Hematopoietic multipotent progenitor cell treated with erythropoietin and hydrocortisone succinate and interleukin-3 and kit ligand, for 8 days (in vitro differentiated cells): ENCODE results near the gene ECSIT.
"Not testable (repeated sequence)": the region's sequence is repeated elsewhere in the genome, so short reads cannot be mapped to it uniquely, and the experiment has no call there.

Experiments
- DNase-seq: peaks from one replicate; pipeline ENCODE4 v3.0.0-alpha.2; 2015

Gene ECSIT

DNA sequence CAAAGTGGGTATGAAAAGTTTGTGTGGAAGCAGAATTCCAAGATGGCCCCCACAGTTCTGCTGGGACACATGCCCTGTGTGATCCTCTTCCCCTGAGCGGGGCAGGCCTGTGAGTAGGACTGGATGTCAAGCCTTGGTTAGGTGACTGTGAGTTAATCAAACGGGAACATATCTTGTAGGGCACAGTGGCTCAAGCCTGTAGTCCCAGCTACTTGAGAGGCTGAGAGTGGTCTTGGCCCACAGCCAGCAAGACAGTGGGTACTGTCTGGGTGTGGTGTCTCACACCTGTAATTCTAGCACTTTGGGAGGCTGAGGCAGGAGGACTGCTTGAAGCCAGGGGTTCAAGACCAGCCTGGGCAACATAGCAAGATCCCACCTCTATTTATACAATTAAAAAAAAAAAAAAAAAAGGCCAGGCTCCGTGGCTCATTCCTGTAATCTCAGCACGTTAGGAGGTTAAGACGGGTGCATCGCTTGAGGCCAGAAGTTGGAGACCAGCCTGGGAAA is 29.7 kb downstream of the ECSIT start:
- peak; percentile 62 for DNase-seq

DNA sequence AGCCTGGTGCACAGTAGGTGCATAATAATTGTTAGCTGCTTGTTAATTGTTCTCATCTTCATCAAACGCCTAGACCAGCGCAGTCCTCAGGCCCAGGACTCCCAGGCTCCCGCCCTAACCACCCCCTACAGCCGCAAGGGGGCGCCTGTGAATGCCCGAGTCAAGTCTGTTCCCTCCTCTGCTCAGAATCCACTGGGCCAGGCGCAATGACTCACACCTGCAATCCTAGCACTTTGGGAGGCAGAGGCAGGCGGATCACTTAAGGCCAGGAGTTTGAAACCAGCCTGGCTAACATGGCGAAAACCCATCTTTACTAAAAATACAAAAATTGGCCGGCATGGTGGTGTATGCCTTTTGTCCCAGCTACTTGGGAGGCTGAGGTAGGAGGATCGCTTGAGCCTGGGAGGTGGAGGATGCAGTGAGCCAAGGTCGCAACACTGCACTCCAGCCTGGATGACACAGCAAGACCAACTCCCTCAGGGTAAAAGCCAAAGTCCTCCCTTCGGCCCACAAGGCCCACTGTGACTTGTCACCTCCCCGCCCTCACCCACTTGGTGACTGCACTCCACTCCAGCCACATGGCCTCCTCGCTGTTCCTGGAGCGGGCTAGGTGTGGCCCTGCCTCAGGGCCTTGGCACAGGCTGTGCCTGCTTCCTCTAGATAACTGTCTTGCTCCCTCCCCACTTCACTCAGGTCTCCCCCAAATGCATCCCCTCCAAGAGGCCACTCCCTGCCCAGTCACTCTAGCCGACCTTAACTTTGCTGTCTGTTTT is 32.4 kb downstream of the ECSIT start:
- peak; percentile 96 for DNase-seq

DNA sequence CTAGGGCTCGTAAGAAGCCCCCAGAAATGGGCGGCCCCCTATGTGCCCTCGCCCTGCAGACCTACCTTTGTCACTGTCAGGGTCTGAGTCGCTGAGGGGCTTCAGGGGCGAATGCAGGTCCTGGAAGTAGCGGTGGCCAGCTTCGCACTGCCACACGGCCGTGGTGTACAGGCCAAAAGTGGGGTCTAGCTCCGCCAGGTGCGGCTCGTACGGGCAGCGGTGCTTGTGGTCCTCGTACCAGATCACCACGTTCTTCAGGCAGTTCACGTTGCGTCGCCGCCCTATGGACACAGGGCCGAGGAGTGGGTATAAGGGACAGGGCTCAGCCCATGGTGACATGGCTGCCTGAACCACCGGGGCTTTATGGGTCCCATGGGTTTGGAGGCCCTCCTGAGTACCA is 33.0 kb downstream of the ECSIT start:
- no peak for DNase-seq

DNA sequence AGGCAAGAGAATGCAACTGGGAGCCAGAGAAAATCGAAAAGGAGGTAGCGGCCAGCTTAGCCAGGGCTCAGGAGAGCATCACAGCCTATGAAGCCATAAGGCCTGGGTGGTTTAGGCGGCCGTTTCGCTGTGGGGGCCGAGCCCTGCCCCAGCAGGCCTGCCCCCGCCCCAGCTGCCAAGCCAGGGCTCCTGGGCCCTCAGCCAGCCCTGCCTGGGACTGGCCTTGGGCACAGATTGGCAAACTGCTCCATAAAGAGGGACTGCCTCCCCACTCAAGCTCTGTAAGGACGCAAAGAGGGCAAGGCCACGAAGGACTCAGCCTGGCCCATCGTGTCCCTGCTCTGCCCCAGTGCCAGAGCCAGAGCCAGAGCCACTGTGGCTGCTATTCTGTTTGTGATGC is 33.5 kb downstream of the ECSIT start:
- no peak for DNase-seq

DNA sequence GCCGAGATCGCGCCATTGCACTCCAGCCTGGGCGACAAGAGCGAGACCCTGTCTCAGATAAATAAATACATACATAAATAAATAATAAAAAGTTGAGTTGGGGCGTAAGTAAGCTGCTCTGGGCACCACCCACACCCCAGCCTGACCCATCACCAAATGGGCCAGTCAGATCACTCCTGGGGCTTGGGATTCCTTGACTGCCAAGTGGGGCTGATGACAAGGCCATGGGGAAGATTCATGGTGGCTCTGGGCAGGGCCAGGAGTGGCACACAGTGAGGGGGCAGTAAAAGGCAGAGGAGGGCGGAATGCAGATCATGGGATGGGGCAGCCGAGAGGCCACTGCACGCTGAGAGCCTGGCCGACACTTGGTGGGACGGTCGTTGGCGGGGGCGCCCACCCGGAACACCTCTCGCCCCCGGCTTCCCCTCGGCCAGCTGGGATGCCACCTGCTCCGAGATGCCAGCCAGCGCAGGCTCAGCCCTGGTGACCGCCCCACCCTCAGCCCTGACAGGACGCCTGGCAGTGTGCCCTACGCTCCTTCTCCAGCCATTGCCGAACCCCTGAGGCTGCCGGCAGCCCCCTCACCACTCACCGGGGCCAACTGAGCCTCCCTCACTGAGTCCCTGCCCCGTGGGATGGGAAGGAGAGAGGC is 34.2 kb downstream of the ECSIT start:
- no peak for DNase-seq

DNA sequence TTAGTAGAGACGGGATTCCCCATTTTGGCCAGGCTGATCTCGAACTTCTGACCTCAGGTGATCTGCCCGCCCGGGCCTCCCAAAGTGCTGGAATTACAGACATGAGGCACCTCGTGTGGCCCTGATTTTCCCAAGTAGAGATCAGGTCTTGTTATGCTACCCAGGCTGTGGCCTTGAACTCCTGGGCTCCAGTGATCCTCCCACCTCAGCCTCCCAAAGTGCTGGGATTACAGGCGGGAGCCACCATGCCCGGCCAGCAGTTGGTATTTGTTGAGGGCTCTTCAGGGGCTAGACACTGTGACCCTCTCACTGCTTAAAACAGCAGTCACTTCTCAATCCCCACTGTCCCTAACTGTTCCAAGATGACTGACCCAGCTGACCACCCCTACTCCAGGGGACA is 39.6 kb downstream of the ECSIT start:
- no peak for DNase-seq

DNA sequence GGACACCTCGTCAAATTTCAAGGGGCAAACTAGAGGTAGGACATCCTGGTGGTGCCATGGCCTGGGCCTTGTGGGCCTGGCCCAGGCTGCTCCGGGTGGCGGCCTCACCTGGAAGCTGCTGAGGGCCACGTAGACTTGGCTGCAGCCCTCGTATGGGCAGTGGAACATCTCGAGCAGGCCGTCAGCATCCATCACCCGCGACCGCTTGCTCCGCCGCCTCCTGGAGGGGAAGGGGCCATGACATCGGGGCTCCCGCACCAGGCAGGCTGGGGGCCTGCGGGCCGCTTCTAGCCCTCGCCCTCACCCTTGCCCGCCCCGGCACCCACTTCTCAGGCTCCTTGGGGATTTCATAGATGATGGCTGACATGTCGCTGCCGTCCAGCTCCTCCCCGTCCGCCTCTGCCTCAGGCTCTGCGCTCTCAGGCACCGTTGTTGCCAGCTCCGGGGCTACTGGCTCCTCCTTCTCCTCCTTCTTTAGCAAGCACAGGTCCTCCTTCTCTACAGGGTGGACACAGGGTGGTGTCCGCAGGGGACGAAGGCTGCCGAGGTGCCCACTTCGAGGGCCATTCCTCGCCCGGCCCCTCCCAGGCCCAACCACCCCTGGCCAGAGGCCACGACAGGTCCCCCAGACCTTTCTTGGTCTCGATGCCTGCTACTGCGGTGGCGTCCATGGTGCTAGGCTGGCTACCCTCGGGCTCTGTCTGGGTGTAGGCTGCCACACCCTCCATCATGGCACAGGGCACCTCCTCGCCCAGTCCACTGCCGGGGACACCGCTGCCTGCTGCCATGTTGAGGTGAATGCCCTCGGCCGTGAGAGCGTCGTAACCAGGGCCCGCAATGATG is 42.1 kb downstream of the ECSIT start:
- DNase-seq: no peak

DNA sequence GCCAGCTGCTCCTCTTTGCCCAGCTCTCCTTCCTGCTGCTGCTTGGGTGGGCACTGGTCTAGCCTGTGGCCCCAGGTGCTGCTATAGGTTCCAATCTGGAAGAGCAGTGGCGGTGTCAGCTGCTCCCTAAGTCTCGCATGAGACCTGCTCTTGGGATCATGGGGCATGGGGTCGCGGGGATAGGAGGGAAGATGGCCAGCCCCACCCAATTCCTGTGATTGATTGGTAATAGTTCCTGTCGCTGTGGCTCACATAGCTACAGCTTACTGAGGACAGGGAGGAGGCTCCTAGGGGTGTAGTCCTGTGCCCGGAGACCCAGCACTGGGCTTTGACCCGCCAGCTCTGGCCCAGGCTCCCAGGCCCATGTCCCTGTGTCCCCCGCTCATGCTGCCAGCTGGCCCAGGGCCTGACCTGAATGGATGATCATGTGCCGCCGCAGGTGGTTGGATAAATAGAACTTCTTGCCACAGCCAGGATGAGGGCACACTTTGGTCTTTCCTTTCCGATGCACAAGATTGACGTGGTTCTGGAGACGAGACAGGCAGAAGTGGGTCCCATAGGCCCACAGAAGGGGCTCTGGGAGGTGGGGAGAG is 43.6 kb downstream of the ECSIT start:
- no peak for DNase-seq

DNA sequence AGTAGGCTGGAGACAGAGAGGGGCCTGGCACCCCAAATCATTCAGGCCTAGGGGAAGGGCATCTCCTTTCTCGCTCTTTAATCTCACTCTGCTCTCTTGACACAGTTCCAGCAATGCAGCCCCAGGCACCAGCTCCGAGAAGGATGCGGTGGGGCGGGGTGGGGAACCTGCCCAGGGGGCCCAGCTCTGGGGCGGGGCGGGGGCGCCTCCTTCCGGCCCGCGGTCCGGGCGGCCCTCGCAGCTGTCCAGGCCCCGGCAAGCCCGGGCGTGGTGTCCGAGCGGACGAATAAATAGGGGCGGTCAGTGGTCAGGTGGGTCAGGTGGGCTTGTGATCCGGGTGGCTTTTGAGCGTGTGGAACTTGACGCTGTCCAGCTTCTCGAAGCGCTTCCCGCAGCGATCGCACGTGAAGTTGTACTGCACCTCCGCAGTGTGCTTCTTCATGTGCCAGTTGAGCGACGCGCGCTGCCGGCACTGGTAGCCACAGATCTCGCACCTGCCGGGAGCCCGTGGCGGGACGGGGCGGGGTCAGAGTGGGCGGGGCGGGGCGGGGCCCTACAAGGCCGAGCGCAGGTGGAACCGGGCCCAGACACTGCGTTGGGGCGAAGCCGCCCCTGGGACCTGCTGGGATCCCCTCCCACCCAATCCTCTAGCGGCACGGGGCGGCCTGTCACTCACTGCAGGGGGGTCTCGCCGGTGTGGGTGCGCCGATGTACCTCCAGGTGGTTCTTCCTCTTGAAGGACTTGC is 45.4 kb downstream of the ECSIT start:
- DNase-seq: no peak

DNA sequence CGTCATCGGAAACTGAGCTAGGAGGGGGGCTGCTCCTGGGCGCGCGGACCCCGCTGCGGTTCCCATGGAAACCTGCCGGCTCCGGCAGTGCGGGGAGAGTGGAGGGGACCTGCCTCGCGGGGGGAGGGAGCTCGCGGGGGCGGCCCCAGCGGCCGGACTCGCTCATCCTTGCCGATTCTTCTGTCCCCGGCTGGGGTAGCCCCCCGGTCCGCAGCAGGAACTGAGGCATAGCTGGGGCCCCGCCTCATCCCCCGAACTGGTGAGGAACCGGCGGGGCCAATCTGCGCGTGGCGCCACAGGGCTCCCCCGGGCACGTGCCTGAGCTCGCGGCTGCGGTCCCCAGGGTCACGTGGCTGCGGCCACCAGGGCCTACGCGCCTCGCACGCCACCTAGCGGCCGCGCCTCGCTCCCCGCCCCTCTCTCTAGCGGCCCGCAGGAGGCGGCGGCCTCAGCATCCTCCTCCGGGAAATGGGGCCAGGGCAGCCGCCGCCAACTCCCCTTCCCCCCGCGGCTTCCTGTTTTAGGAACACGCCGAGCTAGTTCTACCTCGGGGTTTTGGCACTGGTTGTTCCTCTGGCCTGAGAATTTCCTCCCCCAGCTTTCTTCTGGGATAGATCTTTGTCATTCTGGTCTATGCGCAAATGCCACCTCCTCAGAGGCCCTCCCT is 46.4 kb downstream of the ECSIT start:
- DNase-seq: peak; percentile 83

DNA sequence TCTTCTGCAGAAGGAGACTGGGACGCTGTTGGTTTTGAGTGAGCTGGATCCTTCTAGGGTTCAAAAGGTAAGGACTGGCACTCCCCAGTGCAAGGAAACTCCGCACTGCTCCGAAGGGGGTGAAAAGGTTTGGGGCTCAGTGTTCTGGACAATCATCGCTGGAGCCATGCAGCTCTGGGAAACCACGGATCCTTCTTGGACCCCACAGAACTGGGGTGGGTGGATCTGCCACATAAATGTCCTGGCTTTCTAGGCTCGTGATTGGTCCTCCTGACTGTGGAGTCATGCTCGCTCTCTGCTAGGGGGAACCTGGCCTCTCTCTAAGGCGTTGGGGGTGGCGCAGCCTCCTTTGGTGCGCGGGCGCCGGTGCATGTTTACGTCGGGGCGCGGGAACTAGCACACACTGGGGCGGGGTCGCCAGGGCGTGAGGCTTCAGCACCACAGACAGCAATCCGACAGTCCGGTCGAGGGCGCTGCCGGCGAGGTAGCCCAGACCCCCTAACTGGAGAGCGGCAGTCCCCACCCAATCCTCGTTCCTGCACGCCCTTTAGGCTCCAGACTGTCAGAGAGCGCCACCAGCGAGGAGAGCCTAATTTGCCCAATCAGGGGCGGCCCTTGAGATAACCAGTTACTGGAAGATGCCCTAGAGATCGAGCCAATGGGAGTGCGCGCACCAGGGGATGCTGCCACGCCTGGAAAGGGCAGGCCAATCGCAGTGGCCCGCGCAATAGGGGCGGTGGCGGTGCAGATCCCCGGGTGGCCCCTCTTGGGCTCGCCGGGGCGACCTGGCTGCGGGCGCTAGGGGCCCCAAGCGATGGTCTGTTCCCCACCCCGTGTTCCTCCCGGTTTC is 47.2 kb downstream of the ECSIT start:
- peak; percentile 93 for DNase-seq

DNA sequence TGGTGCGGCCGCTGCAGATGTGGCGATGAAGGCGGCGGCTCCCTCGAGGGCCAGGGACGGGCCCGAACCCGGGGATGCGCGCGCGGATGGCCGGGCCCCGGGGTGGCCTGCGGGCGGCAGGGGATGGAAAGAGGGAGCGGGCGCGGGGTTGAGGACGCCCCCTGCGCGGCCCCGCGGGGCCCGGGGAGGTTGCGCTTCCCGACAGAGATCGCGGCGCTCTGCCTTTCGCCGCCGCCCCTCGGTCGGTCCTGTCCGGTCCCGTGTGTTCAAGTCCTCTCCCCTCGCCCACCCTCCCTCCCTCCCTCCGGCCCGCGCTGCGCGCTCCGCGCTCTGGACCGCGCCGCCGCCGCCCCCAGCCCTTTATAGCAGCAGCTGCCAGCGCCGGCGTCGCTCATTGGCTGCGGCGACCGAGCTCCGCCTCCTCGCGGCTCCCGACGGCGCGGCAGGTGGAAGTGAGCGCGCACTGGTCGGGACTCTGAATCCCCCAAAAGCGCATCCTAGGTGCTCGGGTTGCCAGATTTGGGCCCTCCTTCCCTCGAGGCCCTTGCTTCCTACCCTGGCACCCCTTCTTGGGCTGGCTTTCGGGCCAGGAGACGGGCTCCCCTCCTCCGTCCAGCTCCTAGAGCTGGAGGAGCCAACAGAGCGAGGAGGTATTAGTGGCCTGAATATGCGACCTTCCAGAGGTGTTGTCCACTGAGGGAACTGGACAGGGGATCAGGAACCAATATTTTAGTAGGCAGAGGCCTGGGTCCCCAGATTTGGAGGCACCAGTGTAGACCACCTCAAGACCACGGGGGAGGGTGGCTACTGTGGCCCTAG is 48.0 kb downstream of the ECSIT start, which contains the start of gene ELAVL3:
Gene ELAVL3 (minus strand): TSS at position 332 of the 819 bp plus-strand sequence. CDS start 438 bp downstream, outside the sequence.
- no peak for DNase-seq

DNA sequence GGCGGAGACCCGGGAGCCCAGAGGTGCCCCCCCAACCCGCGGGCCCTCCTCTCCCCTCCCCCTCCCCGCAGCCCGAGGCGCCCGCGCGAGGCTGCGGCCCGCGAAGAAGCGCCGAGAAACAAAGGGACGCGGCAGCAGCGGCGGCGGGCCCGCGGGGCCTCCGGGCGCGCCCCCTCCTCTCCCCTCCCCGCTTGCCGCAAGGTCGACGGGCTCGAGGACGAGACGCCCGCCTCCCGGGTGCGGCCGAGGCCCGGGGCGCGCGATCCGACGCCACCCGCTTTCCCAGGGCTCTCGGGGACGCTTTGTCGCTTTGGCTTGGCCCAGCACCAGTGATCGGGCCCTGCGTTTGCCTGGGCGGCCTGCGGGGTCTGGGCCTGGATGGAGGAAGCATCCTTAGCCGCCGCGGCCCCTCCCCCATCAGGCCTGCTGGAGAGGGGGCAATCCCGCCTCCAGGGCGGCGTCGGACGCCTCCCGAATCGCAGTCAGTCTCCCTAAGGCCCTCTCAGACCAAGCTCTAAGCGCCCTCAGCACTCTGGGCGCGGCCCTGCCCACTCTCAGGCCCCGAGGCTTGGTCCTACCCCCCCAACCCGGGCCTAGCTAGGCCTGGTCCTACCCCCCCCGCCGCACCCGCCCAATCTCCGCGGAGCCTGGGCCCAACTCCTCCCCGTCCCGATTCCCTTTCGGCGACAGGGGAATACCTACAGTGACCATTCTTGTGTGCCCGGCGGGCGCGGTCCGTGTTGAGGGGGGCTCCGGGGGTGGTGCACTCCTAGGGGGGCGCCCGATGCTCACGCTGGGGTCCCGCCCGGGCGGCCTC is 48.8 kb downstream of the ECSIT start:
- DNase-seq: no peak

DNA sequence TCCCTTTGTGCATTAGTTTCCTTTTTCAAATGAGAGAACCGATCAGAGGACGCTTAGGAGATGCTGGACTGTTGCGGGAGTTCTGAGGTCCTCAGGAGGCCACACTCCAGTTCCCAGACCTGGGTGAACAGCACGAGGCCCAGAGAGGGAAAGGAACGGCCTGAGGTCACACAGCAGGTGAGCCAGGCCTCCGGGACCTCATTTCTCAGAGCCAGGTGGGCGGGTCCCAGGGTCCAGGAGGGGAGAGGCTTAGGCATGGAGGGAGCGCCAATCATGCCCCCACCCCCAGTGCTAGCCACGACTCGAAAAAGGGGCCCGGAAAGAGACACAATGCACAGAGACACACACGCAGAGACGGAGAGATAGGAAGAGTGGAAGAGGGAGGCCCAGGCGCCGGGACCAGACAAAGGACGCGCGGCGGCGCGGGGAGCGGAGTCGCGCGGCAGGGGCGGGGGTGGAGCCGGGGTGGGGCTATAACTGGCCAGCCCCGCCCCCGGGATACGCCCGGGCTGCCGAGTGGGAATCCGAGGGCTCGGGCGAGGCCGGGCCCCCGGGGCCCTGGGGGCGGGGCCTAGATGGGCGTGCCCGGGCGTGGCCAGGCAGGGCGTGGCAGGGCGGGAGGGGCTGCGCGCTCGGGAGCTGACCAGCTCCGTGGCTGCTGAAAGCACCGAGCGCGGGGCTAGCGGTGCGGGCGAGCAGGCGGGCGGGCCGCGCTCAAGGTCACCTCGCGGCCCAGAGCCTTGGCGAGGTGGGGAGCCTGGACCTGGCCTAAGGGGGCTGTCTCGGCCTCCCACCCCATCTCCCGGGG is 49.6 kb downstream of the ECSIT start:
- peak; percentile 35 for DNase-seq

DNA sequence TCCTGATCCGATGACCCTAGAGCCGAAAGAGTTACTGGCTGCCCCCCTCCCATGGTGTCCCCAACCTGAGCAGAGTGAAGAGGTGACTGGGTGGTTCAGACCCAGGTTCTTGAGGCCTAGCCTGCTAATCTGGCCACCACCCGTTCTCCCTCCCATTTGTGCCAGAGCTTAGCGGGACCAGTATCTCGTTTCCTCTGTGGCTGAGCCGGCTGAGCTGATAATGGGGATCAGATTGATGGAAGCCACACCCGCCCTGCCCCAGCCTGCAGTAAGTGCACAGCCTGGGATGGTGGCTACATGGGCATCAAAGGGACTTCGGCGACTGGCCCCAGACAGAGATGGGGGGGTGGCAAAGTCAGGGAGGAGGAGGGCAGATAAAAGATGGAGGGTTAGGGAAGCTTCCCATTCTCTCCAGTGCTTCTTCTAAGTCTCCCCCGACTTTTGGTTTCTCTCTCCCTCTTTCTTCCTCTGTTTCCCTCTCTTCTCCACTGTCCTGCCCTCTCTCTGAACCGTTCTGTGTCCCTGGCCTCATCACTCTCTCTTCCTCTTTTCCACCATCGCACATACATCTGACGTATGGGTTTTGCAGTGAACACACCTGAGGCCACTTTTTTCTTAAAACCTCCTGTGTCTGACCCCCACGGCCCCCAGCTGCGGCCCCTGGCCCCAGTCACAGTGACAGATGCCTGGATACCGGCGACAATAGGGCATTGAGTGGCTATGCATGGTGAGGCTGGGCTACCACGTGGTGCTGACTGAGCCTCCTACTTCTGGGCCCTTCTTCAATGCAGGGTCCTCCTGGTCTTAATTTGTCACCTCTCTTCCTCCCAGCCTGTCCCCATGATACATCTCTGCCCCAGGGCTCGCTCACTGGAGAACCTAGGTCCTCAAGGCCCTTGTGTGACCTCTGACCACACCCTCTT is 50.5 kb downstream of the ECSIT start:
- DNase-seq: peak; percentile 61

DNA sequence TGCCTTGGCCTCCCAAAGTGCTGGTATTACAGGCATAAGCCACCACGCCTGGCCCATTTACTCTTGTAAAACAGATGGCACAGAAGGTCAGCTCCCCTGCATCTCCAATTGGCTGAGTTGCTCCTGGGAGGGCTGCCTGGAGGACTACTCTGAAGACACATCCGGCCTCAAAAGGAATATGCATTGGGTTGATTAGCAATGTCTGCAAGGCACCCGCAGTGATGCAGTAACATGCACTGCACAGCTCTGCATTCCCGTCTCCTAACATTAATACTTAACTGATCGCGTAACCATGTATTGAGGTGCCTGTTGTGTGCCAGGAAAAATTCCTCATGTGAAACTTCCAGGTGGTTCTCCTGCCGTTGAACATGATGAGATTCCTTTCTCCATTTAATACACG is 53.1 kb downstream of the ECSIT start:
- DNase-seq: no peak

DNA sequence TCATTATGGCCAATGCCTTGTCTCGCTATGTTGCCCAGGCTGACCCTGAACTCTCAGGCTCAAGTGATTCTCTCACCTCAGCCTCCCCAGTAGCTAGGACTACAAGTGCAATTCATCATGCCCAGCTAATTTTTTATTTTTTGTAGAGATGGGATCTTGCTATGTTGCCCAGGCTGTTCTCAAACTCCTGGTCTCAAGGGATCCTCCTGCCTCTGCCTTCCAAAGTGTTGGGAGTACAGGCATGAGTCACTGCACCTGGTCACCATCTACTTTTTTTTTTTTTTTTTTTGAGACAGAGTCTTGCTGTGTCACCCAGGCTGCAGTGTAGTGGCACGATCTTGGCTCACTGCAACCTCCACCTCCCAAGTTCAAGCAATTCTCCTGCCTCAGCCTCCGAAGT is 53.6 kb downstream of the ECSIT start:
- not testable (repeated sequence) for DNase-seq
